ENCODE measurements around the gene MSMP.

Gene MSMP

GRCh38 chr9:35771534-35771933 is 17.5 kb upstream of the MSMP start:
- DNase-seq (ENCODE audit: low spot score) (no peak), FAIRE-seq (no peak)

GRCh38 chr9:35771075-35771433 is 17.0 kb upstream of the MSMP start:
- no peak for FAIRE-seq
- no peak for DNase-seq (ENCODE audit: low spot score)

- DNase-seq (ENCODE audit: low spot score) (no peak), FAIRE-seq (no peak)
Observed at GRCh38 chr9:35769763-35770162, 15.7 kb upstream of the MSMP start.

GRCh38 chr9:35767458-35767857 is 13.4 kb upstream of the MSMP start:
- no peak for FAIRE-seq
- no peak for DNase-seq (ENCODE audit: low spot score)

- DNase-seq (ENCODE audit: low spot score), result no peak
- no peak for FAIRE-seq
Observed at GRCh38 chr9:35766997-35767396, 12.9 kb upstream of the MSMP start.

GRCh38 chr9:35763803-35764202 is 9.7 kb upstream of the MSMP start:
- FAIRE-seq, result no peak
- no peak for DNase-seq (ENCODE audit: low spot score)

- FAIRE-seq, result no peak
- no peak for DNase-seq (ENCODE audit: low spot score)
Observed at GRCh38 chr9:35763181-35763580, 9.1 kb upstream of the MSMP start.

GRCh38 chr9:35760651-35761050 is 6.6 kb upstream of the MSMP start:
- DNase-seq (ENCODE audit: low spot score) (no peak), FAIRE-seq (no peak)

- DNase-seq (ENCODE audit: low spot score) (no peak), FAIRE-seq (no peak)
Observed at GRCh38 chr9:35759795-35760194, 5.7 kb upstream of the MSMP start.

- DNase-seq (ENCODE audit: low spot score) (no peak), FAIRE-seq (no peak)
Observed at GRCh38 chr9:35758475-35759050, 4.5 kb upstream of the MSMP start.

- DNase-seq (ENCODE audit: low spot score), result no peak
- FAIRE-seq, result no peak
Observed at GRCh38 chr9:35757892-35758275, 3.8 kb upstream of the MSMP start.

- DNase-seq (ENCODE audit: low spot score), result no peak
- FAIRE-seq, result no peak
Observed at GRCh38 chr9:35757226-35757891, 3.3 kb upstream of the MSMP start.

- no peak for FAIRE-seq
- DNase-seq (ENCODE audit: low spot score), result no peak
Observed at GRCh38 chr9:35756275-35757225, 2.5 kb upstream of the MSMP start.

- FAIRE-seq (no peak), DNase-seq (ENCODE audit: low spot score) (no peak)
Observed at GRCh38 chr9:35755071-35755470, 995 bp upstream of the MSMP start.

GRCh38 chr9:35753466-35753865 is 610 bp downstream of the MSMP start:
- DNase-seq (ENCODE audit: low spot score) (no peak), FAIRE-seq (no peak)

- FAIRE-seq, result no peak
Observed at GRCh38 chr9:35750256-35750531, 3.9 kb downstream of the MSMP start.

GRCh38 chr9:35749515-35750255 is 4.4 kb downstream of the MSMP start:
- DNase-seq (ENCODE audit: low spot score) (peak; percentile 45), FAIRE-seq (no peak)

More at GRCh38 chr9:35750256-35750531, 3.9 kb downstream of the MSMP start:
- DNase-seq (ENCODE audit: low spot score), result no peak

GRCh38 chr9:35748858-35749514 is 5.1 kb downstream of the MSMP start, which contains the start of the genes GBA2 and RGP1:
TSS of gene GBA2 (minus strand) at chr9:35749228. CDS start at chr9:35748704, 524 bp downstream.
TSS of gene RGP1 (plus strand) at chr9:35749287. CDS start at chr9:35749756, 469 bp downstream.
- FAIRE-seq (no peak), DNase-seq (ENCODE audit: low spot score) (peak; percentile 90)

- FAIRE-seq (no peak), DNase-seq (ENCODE audit: low spot score) (no peak)
Observed at GRCh38 chr9:35748242-35748857, 5.7 kb downstream of the MSMP start.

- DNase-seq (ENCODE audit: low spot score) (no peak), FAIRE-seq (no peak)
Observed at GRCh38 chr9:35746583-35746982, 7.5 kb downstream of the MSMP start.

- no peak for DNase-seq (ENCODE audit: low spot score)
- FAIRE-seq, result no peak
Observed at GRCh38 chr9:35745569-35745968, 8.5 kb downstream of the MSMP start.

All from urothelium cell line (cell line).